HG03159 (cell line): ENCODE measurements around the gene SMAGP.
"Not testable (repeated sequence)": the region's sequence is repeated elsewhere in the genome, so short reads cannot be mapped to it uniquely, and the experiment has no call there.

ENCODE experiments used
- ATAC-seq: cut with Tn5 transposase; IDR thresholded peaks from one replicate; pipeline ENCODE4 v1.9.1; 2021; ENCODE audit warnings: mild to moderate bottlenecking, moderate library complexity; ENCODE audit not compliant: unreplicated experiment

Gene SMAGP

DNA sequence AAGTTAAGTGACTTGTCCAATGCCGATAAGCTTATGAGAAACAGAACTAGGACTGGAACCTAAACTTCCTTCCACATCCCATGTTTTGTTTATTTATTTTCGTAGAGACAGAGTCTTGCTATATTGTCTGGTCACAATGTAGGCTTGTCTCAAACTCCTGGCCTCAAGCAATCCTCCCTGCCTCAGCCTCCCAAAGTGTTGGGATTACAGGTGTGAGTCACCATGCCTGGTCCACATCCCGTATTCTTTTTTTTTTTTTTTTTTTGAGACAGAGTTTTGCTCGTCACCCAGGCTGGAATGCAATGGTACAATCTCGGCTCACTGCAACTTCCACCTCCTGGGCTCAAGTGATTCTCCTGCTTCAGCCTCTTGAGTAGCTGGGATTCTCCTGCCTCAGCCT is 43.1 kb downstream of the SMAGP start:
- not testable (repeated sequence) for ATAC-seq

DNA sequence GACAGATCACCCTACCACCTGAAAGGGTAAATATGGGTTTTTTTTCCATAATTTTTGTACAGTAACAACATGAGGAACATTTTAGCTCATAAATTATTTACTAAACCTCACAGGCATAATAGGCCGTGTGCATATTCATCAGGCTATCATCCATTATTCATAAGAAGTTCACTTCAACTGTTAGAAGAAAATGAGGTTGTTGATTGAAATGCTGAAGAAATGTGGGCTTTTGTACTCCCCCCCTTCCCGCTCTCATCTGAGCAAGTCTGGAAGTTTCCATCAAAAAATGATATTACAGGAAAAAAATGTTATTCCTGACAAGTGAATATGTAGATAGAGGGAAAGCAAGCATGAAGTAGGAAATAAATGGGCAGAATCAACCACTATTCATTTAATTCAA is 44.4 kb downstream of the SMAGP start:
- ATAC-seq: no peak

GRCh38 chr12:51225234-51225633 is 45.0 kb downstream of the SMAGP start:
- no peak for ATAC-seq

- ATAC-seq: no peak
Measured at GRCh38 chr12:51224625-51225024, 45.6 kb downstream of the SMAGP start.

DNA sequence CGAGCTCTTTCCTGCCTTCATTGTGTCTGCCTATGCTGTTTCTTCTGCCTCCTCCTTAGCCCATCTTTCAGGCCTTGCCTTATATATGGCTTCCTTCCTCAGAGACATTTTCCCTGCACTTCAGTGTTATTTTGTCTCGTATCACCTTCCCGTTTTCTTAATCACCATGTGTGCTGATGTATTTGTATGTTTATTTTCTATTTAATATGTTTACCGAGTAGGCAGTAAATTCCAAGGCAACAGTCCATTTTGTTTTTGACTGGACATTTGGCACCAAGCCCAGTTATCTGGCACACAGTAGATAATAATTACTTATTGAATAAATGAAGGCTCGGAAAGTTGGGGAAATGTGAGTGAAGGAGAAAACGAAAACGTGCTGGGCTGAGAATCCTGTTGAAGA is 47.8 kb downstream of the SMAGP start:
- ATAC-seq: no peak

DNA sequence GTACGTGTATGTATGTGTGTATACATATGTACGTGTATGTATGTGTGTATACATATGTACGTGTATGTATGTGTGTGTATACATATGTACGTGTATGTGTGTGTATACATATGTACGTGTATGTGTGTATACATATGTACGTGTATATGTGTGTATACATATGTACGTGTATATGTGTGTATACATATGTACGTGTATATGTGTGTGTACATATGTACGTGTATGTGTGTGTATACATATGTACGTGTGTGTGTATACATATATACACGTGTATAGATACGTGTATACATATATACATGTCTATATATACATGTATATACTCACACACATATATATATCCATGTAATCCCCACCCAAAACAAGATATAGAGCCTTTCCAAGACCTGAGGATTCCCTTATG is 50.4 kb downstream of the SMAGP start:
- not testable (repeated sequence) for ATAC-seq

DNA sequence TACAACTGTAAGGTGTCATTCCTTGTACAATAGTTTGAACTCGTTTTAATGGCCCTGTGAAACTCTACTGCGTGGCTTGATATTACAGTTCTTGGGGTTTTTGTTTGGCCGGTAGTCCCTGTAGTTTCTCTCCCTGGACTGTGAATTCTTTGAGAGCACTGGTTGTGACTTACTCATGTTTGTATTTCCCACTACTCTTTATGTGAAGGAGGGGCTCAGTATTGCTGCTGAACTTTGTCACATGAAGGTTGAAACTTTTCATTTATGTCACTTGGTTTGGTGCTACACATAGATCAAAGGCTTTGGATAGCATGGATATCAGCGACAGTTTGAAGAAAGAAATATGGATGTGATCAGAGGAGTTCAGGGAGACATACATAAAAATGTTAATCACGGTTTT is 50.9 kb downstream of the SMAGP start:
- ATAC-seq: no peak

GRCh38 chr12:51218607-51219161 is 51.5 kb downstream of the SMAGP start:
- no peak for ATAC-seq

GRCh38 chr12:51217968-51218606 is 52.1 kb downstream of the SMAGP start, which contains the start of gene POU6F1:
TSS of gene POU6F1 (minus strand) at chr12:51218062. CDS start at chr12:51206836, 11,226 bp downstream.
- ATAC-seq: peak; percentile 67

DNA sequence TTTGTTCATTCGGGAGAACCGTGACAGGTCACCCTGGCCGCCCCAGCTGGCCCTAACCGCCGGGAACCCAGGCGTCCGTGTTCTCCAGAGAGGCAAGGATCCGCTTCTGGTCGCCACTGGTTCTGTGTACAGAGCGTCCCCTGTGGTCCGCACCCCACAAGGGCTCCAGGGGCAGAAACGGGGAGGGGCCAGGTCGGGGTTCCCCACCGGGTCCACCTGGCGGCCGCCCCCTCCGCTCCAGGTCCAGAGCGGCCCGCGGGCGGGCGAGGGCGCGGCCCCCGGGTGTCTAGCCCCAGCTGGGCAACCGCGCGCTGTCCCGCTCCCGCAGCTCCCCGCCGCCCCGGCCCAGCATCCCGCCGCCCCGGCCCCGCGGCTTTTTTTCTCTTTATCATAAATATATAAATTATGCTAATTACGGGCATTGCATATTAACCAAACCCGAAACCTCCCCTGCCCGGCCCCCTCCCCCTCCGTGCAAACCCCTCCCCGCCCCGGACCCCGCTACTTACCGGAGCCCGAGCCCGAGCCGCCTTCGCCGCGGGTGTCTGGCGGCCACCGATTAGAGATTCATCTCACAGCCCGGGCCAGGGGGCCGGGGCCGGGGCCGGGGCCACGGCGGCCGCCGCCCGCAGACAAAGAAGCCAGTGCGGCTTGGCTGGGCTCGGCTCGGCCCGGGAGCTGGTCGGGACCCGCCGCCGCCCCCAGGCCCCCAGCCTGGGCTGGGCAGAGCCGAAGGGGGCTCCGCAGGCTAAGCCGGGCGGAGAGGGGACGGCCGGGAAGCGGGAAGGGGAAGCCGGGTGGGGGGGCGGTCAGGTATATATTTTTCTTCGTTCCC is 52.9 kb downstream of the SMAGP start:
- peak; percentile 32 for ATAC-seq

DNA sequence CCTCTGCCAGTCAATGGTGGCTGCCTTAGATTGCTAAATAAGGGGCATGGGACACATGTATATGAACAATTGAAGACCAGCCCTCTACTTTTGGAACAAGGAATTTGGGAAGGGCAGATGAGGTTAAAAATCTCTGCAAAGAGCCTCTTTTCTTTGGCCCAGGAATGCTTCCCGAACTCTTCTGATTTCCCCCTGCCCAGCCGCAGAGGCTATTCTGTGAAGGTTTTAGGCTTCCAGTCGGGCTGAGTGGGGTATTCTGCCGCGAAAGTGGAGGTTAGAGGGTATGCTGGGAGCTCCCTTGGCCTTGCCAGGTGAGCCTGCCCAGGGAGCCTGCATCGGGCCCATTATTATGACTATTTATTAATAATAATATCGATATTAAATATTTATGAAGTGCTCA is 53.6 kb downstream of the SMAGP start:
- ATAC-seq: no peak

GRCh38 chr12:51214895-51215294 is 55.3 kb downstream of the SMAGP start:
- no peak for ATAC-seq

GRCh38 chr12:51210690-51211395 is 59.4 kb downstream of the SMAGP start:
- ATAC-seq: no peak

DNA sequence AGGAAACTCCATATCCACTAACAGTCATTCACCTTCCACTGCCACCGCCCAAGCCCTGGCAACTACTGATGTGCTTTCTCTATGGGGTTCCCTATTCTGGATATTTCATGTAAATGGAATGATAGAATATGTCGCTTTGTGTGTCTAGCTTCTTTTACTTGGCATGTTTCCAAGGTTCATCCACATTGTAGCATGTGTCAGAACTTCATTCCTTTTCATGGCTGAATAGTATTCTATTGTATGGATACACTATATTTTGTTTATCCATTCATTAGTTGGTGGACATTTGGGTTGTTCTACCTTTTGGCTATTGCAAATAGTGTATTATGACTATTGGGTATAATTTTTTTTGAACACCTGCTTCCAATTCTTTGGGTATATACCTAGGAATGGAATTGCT is 61.0 kb downstream of the SMAGP start:
- no peak for ATAC-seq

DNA sequence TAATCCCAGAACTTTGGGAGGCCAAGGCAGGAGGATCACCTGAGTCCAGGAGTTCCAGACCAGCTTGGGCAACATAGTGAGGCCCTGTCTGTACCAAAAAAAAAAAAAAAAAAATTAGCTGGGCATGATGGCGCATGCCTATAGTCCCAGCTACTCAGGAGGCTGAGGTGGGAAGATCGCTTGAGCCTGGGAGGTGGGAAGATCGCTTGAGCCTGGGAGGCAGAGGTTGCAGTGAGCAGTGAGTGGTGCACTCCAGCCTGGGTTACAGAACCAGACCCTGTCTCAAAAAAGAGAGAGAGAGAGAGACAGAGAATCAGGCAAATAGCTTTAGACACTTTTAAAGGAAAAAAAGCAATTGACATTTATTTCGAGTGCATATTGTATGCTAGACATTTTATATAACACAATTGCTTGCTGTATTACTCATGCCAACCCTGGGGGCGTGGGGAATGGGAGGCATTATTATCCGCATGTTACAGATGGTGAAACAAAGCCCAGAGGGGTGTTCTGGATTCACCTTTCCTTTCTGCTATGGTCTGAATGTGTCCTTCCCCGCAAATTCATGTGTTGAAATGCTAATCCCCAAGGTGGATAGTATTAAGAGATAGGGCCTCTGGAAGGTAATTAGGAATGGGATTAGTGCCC is 62.1 kb downstream of the SMAGP start:
- no peak for ATAC-seq

- ATAC-seq: no peak
Measured at GRCh38 chr12:51205350-51205749, 64.9 kb downstream of the SMAGP start.

DNA sequence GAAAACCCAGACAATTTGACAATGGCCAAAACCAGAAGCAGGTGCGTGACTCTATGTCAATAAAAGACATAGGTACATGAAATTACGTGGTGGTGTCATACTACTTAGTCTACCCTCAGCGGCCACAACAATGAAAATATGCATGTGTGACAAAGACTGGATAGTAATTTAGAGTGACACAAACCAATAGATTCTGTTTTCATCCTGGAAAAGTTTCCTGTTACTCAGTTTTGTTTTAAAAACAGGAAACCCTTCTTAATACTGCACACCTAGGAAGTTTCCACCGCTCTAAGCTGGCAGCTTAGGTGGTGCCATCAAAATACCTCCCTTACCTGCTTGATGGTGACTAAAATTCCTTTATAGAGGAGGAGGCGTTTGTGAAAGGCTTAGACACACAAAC is 67.5 kb downstream of the SMAGP start:
- no peak for ATAC-seq

GRCh38 chr12:51200806-51201205 is 69.4 kb downstream of the SMAGP start:
- ATAC-seq: no peak

- no peak for ATAC-seq
Measured at GRCh38 chr12:51200156-51200555, 70.1 kb downstream of the SMAGP start.

- ATAC-seq: no peak
Measured at GRCh38 chr12:51199366-51199945, 70.8 kb downstream of the SMAGP start.
